A375 (cell line): ENCODE results near the gene PITRM1. TPM values are rescaled to one million over a fixed set of nuclear protein-coding genes. Genes with fewer than 3 reads are reported as not detected.

ENCODE experiments used
- total RNA-seq: library from RNA; depleted of rRNA; stranded (reverse); fragments of >200 nt; shearing (Covaris generic); gene quantifications from 2 replicates; pipeline ENCODE4 v1.2.3, GENCODE V29; 2014; rRNA removed

The PITRM1 gene, protein sequence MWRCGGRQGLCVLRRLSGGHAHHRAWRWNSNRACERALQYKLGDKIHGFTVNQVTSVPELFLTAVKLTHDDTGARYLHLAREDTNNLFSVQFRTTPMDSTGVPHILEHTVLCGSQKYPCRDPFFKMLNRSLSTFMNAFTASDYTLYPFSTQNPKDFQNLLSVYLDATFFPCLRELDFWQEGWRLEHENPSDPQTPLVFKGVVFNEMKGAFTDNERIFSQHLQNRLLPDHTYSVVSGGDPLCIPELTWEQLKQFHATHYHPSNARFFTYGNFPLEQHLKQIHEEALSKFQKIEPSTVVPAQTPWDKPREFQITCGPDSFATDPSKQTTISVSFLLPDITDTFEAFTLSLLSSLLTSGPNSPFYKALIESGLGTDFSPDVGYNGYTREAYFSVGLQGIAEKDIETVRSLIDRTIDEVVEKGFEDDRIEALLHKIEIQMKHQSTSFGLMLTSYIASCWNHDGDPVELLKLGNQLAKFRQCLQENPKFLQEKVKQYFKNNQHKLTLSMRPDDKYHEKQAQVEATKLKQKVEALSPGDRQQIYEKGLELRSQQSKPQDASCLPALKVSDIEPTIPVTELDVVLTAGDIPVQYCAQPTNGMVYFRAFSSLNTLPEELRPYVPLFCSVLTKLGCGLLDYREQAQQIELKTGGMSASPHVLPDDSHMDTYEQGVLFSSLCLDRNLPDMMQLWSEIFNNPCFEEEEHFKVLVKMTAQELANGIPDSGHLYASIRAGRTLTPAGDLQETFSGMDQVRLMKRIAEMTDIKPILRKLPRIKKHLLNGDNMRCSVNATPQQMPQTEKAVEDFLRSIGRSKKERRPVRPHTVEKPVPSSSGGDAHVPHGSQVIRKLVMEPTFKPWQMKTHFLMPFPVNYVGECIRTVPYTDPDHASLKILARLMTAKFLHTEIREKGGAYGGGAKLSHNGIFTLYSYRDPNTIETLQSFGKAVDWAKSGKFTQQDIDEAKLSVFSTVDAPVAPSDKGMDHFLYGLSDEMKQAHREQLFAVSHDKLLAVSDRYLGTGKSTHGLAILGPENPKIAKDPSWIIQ
- total RNA-seq: 54.4 and 75.5 TPM in 2 replicates

GRCh38 chr10:3172446-3173170 lies at the start of gene PITRM1:
Gene PITRM1, minus strand, starts transcription at chr10:3172782. Its CDS starts 10 bp downstream, at chr10:3172772.

Other genes with a start within 250 kb of the PITRM1 start
- gene PFKP, start 105.2 kb downstream of the PITRM1 start, total RNA-seq: 192 and 193 TPM in 2 replicates